Urothelium cell line (cell line): Measurements from ENCODE around the gene HYAL4.
"Not testable (repeated sequence)": the region's sequence is repeated elsewhere in the genome, so short reads cannot be mapped to it uniquely, and the experiment has no call there.

Source experiments
- DNase-seq: peaks from one replicate; pipeline ENCODE4 v3.0.0; 2011; ENCODE audit warnings: low spot score, mixed read lengths
- FAIRE-seq: peaks from 2 replicates; lab custom pipeline; 2011; peaks lifted over from hg19 to GRCh38; lab: Jason Lieb, UNC

The HYAL4 gene, protein sequence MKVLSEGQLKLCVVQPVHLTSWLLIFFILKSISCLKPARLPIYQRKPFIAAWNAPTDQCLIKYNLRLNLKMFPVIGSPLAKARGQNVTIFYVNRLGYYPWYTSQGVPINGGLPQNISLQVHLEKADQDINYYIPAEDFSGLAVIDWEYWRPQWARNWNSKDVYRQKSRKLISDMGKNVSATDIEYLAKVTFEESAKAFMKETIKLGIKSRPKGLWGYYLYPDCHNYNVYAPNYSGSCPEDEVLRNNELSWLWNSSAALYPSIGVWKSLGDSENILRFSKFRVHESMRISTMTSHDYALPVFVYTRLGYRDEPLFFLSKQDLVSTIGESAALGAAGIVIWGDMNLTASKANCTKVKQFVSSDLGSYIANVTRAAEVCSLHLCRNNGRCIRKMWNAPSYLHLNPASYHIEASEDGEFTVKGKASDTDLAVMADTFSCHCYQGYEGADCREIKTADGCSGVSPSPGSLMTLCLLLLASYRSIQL

GRCh38 chr7:123844712-123845219 is at the start of gene HYAL4:
HYAL4 (plus strand) TSS chr7:123845169; CDS start chr7:123868274, 23,105 bp downstream.
- DNase-seq: no peak
- FAIRE-seq: no peak

GRCh38 chr7:123795917-123796316 is 49.1 kb upstream of the HYAL4 start:
- FAIRE-seq: no peak
- DNase-seq: no peak

DNA sequence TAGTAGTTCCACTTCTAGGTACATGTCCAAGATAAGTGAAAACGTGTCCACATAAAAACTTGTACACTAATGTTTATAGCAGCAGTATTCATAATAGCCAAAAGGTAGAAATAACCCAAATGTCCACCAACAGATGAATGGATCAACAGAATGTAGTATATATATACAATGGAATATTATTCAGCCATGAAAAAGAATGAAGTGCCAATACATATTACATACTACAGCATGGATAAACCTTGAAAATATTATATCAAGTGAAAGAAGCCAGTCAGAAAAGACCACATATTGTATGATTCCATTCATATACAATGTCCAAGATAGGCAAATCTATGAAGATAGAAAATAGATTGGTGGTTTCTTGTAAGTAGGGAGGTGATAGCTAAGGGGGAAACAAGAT is 48.4 kb upstream of the HYAL4 start:
- FAIRE-seq (no peak), DNase-seq (no peak)

DNA sequence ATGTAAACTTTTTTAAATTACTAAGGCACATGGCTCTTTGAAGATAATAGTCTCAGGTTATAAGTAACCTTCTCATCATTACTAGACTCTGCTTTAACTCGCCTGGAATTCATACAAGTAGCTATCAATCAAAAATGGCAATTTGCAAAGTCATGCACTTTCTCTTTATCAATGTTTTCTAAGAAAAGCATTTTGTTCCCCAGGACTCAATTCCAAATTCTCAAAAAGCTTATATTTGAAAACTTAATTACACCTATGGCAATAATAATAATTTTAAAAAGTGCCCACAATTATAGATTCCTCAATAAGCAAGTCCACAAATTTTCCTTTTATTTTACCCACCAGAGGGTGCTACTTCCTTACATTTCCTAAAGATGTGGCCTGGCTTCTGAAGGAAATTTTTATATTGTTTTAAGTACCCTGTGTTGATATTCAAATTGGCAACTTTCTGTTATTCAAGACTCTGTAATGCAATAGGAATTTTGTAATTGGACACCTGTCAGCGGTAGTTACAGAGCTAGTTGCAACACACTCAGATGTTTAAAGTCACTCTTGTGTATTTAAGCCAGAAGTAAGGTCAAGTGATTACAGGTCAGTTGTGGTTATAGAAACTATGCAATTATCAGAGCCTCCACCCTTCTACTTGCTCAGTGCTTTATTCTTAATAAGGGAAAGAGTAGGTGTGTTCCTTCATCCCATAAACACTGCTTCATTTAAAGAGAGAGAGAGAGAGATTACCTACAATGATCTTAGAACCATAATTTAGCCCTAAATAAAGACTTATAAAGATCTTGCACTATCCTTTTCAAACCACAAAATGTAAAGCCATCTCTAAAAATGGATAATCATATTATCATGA is 47.1 kb upstream of the HYAL4 start:
- DNase-seq (peak; percentile 31), FAIRE-seq (no peak)

- FAIRE-seq: no peak
- no peak for DNase-seq
Observed at GRCh38 chr7:123798532-123799188, 46.3 kb upstream of the HYAL4 start.

DNA sequence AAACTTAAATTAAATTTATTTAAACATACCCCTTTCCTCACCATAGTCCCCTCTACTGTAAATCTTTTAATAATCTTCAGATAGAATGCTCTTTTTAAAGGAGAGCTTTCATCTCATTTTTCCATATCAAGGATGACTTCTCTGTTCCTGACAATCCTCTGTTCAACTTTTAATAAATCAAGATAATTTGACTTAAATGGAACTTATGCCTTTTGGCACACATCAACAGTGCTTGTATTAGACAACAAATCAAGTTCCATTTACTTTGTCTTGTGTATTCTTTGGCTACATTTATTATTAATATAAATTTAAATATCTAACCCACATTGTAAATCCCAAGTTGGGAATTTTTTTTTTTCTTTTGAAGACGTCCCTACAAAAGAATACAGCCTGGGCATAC is 42.7 kb upstream of the HYAL4 start:
- FAIRE-seq (no peak), DNase-seq (no peak)

DNA sequence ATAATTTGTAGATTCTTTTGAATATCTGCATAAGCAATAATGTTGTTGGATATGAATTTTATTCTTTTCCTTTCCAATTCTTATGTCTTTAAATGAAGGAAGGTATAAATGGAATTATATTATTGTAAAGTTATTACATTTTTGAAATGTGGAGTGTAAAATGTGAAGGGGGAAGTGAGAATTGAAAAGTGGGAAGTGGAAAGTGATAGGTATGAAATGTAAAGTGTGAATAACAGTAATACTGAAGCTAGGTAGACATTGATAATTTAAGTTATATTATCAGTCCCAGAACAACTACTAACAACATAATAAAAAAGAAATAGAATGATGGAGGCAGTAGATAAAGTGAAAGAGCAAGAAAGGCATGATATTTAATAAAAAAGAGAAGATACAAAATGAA is 39.7 kb upstream of the HYAL4 start:
- FAIRE-seq (no peak), DNase-seq (no peak)

- FAIRE-seq (no peak), DNase-seq (no peak)
Observed at GRCh38 chr7:123809471-123809870, 35.5 kb upstream of the HYAL4 start.

DNA sequence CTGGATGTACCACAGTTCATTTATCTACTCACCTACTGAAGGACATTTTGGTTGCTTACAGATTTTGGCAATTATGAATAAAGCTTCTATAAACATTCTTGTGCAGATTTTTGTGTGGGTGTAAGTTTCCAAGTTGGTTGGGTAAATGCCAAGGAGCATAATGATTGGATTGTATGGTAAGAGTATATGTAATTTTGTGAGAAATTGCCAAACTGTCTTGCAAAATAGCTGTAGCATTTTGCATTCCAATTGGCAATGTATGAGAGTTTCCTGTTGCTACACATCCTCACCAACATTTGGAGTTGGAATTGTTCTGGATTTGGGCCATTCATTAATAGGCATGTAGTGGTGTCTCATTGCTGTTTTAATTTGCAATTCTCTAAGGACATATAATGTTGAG is 33.9 kb upstream of the HYAL4 start:
- FAIRE-seq (no peak), DNase-seq (no peak)

DNA sequence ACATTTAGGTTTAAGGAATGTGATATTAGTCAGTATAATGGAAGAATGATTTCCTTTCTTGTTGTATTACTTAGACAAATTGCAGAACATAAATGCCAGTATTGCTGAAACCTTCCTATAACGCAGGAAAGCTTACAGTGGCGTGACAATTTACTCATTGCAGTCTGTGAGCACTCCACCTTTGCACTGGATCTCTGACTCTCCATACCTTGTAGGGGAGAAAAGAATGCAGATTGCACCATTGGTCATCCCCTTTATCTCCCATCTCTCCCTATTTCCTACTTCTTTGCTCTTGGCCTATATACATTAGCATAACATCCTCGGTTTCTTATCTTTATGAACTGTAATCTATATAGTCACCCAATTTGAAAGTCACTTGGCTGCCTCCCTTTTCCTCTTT is 28.1 kb upstream of the HYAL4 start:
- no peak for DNase-seq
- FAIRE-seq: no peak

GRCh38 chr7:123819001-123819400 is 26.0 kb upstream of the HYAL4 start:
- FAIRE-seq: no peak
- DNase-seq: peak; percentile 7

DNA sequence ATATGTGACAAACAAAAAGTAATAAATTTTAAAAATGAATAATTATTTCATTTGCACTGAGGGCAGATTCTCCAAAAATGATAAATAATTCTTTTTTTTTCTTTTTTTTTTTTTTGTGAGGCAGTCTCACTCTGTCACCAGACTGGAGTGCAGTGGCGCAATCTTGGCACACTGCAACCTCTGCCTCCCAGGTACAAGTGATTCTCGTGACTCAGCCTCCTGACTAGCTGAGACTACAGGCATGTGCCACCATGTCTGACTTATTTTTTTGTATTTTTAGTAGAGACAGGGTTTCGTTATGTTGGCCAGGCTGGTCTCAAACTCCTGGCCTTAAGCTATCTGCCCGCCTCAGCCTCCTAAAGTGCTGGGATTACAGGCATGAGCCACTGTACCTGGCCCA is 25.2 kb upstream of the HYAL4 start:
- not testable (repeated sequence) for FAIRE-seq

DNA sequence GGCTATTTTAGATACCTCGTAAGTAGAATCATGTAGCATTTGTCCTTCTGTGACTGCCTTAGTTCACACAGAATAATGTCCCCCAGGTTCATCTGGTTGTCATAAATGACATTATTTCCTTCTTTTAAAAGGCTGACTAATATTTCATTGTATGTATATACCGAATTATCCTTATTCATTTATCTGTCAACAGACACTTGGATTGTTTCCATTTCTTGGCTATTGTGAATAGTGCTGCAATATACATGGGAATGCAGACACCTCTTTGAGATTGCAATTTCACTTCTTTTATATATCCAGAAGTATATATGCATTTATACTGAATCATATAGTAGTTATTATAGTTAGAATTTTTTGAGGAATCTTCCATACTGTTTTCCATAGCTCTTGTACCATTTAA is 24.1 kb upstream of the HYAL4 start:
- DNase-seq: no peak
- no peak for FAIRE-seq

More for the DNA sequence above, 25.2 kb upstream of the HYAL4 start:
- not testable (repeated sequence) for DNase-seq

DNA sequence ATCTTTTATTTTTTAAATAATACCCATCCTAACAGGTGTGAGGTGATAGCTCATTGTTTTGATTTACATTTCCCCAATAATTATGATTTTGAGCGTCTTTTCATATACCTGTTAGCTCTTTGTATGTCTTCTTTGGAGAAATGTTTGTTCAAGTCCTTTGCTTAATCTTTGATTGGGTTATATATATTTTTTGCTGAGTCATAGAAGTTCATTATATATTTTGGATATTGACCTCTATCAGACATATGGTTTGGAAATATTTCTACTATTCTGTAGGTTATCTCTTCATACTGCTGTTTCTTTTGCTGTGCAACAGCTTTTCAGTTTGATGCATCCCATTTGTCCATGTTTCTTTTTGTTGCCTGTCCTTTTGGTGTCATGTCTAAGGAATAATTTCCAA is 23.6 kb upstream of the HYAL4 start:
- FAIRE-seq (no peak), DNase-seq (no peak)

DNA sequence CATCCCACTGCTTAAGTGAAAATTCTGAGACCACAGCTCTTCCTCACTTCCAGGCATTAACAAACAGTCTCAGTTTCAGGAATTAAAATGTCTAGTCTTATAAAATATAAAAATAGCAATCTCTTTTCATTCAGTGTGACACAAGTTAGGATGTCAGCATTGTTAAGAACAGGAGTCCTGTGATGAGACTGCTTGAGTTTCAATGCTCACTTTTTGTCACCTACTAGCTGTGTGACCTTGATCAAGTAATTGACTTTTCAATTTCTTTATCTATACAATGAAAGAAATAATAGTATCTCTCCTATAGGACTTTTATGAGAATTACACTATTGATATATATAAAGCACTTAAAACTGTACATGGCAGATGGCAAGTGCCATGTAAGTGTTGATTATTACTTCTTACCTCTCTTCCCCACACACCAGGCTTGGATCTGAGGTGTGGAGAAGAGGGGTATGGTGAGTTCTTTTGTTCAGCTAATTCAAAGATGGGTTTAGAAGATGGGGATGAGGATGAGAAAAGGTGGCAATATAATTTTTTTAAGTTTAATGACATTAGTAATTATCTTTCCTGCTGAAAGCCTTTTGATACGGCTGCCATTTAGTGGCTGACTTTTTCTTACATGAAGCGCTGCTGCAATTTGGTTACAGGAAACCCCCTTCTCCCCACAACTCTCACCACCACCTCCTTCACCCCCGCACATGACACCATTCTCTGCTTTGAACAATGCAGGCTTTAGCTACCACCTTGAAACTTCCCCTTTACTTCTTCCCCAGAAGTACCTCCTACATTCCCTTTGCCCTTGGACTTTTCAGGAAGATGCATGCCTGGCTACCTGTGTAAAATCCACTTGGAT is 20.8 kb upstream of the HYAL4 start:
- no peak for DNase-seq
- FAIRE-seq: no peak

DNA sequence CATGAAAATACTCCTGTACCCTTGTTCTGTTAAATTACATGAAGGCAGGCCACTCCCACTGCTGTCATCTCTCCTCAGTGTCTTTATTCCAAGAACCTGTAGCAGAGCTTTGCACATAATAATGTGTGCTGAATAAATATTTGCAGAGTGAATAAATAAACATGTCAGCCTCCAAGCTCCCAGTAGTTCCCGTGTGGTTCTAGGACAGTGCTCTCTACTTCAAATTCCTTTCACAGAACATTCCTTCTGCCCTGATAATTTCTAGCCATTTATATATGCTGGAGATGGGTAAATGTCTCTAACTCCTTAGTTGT is 20.3 kb upstream of the HYAL4 start:
- DNase-seq (no peak), FAIRE-seq (no peak)

DNA sequence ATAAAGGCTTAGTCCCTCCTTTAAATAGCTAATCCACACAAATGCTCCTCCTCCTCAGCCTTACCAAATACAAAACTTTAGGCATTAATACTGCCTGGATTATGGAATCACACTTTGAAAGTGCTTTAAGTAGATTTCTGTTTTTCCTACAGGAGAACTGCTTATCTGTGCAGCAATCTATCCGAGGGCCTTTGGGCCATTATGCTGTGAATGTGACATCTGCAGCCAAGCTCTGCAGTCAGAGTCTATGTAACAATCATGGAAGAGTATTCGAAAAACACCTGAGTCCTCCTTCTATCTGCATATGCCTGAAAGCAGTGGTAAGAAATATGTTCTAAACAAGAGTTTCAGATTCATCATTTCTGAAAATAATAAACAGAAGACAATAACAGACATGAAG is 16.2 kb upstream of the HYAL4 start:
- DNase-seq (no peak), FAIRE-seq (no peak)

DNA sequence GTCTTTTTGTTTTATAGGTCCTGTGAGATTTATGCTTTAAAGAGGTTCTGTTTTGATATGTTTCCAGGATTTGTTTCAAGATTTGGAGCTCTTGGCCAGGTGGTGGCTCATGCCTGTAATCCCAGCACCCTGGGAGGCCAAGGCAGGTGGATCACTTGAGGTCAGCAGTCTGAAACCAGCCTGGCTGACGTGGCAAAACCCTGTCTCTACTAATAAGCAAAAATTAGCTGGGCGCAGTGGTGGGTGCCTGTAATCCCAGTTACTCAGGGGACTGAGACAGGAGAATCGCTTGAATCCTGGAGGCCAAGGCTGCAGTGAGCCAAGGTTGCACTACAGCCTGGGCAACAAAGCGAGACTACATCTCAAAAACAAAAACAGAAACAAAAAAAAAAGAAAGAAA is 8.3 kb upstream of the HYAL4 start:
- FAIRE-seq: no peak
- no peak for DNase-seq

- not testable (repeated sequence) for FAIRE-seq, DNase-seq
Observed at GRCh38 chr7:123839106-123839505, 5.9 kb upstream of the HYAL4 start.

GRCh38 chr7:123844142-123844541 is 827 bp upstream of the HYAL4 start:
- not testable (repeated sequence) for FAIRE-seq, DNase-seq
